ENCODE measurements around the gene SGK1. TPM values are rescaled to one million over a fixed set of nuclear protein-coding genes. Genes with fewer than 3 reads are reported as not detected.
A peak's percentile ranks its signal among the peaks of the same experiment; 100 is the strongest.
"Not testable (repeated sequence)": the region's sequence is repeated elsewhere in the genome, so short reads cannot be mapped to it uniquely, and the experiment has no call there.

The SGK1 gene
- total RNA-seq, 6 experiments from 2014 or later: 75.4 to 117 (median 104) TPM

- no peaks in the 10 kb centered on the region for H3K9me3 Mint-ChIP-seq
- no peaks in the 10 kb centered on the region for H3K27me3 Mint-ChIP-seq (ENCODE audit: insufficient read depth)
- TF ChIP-seq CTCF (IDR thresholded peaks at IDR 0.05): no peak
- DNase-seq: no peak
- peaks cover 21% of the 10 kb centered on the region for H3K4me1 Mint-ChIP-seq (ENCODE audit: low read depth)
- no peak overlapping the region for H3K4me3 Mint-ChIP-seq
- H3K36me3 Mint-ChIP-seq (ENCODE audit: low read depth): no peaks in the 10 kb centered on the region
- peak overlapping the region; percentile 75 for H3K27ac Mint-ChIP-seq
These were observed 100.1 kb downstream of the SGK1 start for GRCh38 chr6:134217798-134218140.

- Mint-ChIP-seq H3K36me3 (ENCODE audit: low read depth) (no peaks in the 10 kb centered on the region), H3K27me3 (ENCODE audit: insufficient read depth) (no peaks in the 10 kb centered on the region), H3K4me3 (peak overlapping the region; percentile 30), H3K9me3 (no peaks in the 10 kb centered on the region), H3K27ac (peak overlapping the region; percentile 75), H3K4me1 (ENCODE audit: low read depth) (peaks cover 21% of the 10 kb centered on the region)
- peak; percentile 74 for DNase-seq
- no peak for TF ChIP-seq CTCF (IDR thresholded peaks at IDR 0.05)
These were observed 100.7 kb downstream of the SGK1 start for GRCh38 chr6:134217105-134217797.

GRCh38 chr6:134216301-134217010 lies 101.5 kb downstream of the SGK1 start:
- Mint-ChIP-seq H3K27ac (peak overlapping the region; percentile 75), H3K4me3 (peak overlapping the region; percentile 30), H3K36me3 (ENCODE audit: low read depth) (no peaks in the 10 kb centered on the region), H3K4me1 (ENCODE audit: low read depth) (peaks cover 21% of the 10 kb centered on the region), H3K27me3 (ENCODE audit: insufficient read depth) (no peaks in the 10 kb centered on the region), H3K9me3 (no peaks in the 10 kb centered on the region)
- TF ChIP-seq CTCF (IDR thresholded peaks at IDR 0.05): no peak
- no peak for DNase-seq

GRCh38 chr6:134213410-134213809 lies 104.5 kb downstream of the SGK1 start:
- H3K27ac Mint-ChIP-seq: not testable (repeated sequence)

GRCh38 chr6:134211297-134211696 lies 106.6 kb downstream of the SGK1 start:
- H3K9me3 Mint-ChIP-seq: no peaks in the 10 kb centered on the region
- no peak for TF ChIP-seq CTCF (IDR thresholded peaks at IDR 0.05)

More at GRCh38 chr6:134213410-134213809, 104.5 kb downstream of the SGK1 start:
- not testable (repeated sequence) for H3K27me3 Mint-ChIP-seq (ENCODE audit: insufficient read depth); H3K36me3 Mint-ChIP-seq (ENCODE audit: low read depth); H3K9me3 Mint-ChIP-seq; DNase-seq; H3K4me3 Mint-ChIP-seq
- peaks cover 21% of the 10 kb centered on the region for H3K4me1 Mint-ChIP-seq (ENCODE audit: low read depth)

GRCh38 chr6:134207421-134207820 lies 110.5 kb downstream of the SGK1 start:
- no peak for TF ChIP-seq CTCF (IDR thresholded peaks at IDR 0.05)
- H3K27ac Mint-ChIP-seq: no peak overlapping the region

More at GRCh38 chr6:134211297-134211696, 106.6 kb downstream of the SGK1 start:
- Mint-ChIP-seq H3K36me3 (ENCODE audit: low read depth) (no peaks in the 10 kb centered on the region), H3K4me1 (ENCODE audit: low read depth) (peaks cover 2% of the 10 kb centered on the region), H3K27ac (no peak overlapping the region), H3K27me3 (ENCODE audit: insufficient read depth) (no peaks in the 10 kb centered on the region), H3K4me3 (no peak overlapping the region)
- no peak for DNase-seq

More at GRCh38 chr6:134207421-134207820, 110.5 kb downstream of the SGK1 start:
- Mint-ChIP-seq H3K4me1 (ENCODE audit: low read depth) (no peaks in the 10 kb centered on the region), H3K36me3 (ENCODE audit: low read depth) (no peaks in the 10 kb centered on the region), H3K4me3 (no peak overlapping the region), H3K9me3 (peaks cover 6% of the 10 kb centered on the region; the same call in 1 of the 2 replicates), H3K27me3 (ENCODE audit: insufficient read depth) (no peaks in the 10 kb centered on the region)
- DNase-seq: no peak
